GM19193 (cell line): ENCODE data around the gene GADD45A.

Source experiments
- POLR2A ChIP-seq: IDR thresholded peaks from 4 replicates; pipeline ENCODE4 v1.6.1; 2011; ENCODE audit not compliant: insufficient read depth, insufficient read length; ENCODE audit errors: extremely low read depth

GADD45A gene, protein sequence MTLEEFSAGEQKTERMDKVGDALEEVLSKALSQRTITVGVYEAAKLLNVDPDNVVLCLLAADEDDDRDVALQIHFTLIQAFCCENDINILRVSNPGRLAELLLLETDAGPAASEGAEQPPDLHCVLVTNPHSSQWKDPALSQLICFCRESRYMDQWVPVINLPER

DNA sequence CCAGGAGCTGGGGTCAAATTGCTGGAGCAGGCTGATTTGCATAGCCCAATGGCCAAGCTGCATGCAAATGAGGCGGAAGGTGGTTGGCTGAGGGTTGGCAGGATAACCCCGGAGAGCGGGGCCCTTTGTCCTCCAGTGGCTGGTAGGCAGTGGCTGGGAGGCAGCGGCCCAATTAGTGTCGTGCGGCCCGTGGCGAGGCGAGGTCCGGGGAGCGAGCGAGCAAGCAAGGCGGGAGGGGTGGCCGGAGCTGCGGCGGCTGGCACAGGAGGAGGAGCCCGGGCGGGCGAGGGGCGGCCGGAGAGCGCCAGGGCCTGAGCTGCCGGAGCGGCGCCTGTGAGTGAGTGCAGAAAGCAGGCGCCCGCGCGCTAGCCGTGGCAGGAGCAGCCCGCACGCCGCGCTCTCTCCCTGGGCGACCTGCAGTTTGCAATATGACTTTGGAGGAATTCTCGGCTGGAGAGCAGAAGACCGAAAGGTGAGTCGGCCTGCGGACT is at the start of gene GADD45A:
Gene GADD45A, plus strand, starts transcription at position 135 of the 491 bp plus-strand sequence. Its CDS starts 294 bp downstream, at position 429.
- TF ChIP-seq POLR2A: peak; percentile 100

DNA sequence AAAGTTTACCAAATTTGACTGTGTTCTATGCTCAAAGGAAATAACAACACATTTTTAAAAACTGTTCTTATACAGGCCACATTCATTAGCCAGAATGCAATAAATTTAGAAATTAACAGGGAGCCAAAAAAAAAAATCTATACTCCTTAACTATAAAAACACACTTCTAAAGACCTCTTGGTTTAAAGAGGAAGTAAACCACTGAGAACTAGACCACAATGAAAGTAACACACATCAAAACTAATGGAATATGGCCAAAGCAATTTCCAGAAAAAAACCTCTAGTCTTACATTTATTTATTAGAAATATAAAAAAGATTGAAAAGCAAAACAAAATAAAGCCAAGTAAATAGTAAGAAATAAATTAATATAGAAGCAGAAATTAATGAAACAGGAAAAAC is 48.9 kb upstream of the GADD45A start:
- no peak for TF ChIP-seq POLR2A

DNA sequence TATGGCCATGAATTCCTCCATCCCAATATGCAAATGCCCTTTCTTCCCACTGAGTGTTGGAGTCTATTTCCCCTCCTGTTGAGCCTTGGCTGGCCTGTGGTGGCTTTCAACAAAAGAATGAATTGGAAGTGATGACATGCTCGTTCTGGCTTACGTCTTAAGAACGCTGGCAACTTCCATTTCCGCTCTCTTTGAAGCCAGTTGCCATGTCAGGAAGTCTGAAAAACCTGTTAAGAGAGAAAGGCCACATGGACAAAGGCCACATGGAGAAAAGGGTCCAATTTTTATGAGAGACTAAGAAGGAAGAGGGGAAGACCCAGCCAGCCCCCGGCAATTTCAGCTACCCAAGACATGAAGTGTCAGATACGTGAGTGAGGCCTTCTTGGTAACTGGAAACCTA is 45.6 kb upstream of the GADD45A start:
- TF ChIP-seq POLR2A: no peak

DNA sequence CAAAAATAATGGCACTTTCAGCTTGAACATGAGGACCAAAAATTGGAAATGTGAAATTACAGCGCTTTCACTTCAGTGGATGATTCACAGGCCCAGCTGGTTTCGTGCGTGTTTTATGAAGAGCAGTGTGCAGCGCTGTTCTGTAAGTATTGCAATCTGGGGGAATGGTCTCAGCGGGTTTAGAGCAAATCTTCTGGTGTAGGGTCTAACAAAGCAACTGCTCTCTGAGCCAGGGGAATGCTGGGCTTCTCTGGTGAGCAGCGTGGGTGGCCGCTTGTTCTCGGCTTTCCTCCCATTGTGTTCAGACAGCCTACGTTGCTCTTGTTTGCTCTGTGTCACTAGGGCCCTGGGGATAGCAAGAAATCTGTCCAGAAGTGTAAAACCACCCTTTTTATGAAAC is 42.4 kb upstream of the GADD45A start:
- no peak for TF ChIP-seq POLR2A

DNA sequence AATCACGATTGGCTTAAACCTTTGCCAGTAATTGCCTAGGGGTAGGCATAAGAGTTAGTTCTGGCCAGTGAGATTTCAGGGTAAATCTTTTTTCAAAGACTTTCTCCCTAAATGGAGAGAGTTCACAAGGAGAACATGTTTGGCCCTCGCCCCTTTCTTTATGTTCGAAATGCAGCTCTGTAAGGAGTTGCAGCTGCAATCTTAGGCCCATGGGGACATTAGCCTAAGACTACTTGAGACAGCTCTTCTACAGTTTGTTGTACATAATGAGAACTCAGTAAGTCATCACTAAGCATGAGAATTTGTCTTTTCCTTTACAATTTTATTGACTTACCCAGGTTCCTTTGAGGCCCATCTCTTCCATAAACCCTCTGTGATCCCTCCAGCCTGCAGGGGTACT is 40.4 kb upstream of the GADD45A start:
- no peak for TF ChIP-seq POLR2A

DNA sequence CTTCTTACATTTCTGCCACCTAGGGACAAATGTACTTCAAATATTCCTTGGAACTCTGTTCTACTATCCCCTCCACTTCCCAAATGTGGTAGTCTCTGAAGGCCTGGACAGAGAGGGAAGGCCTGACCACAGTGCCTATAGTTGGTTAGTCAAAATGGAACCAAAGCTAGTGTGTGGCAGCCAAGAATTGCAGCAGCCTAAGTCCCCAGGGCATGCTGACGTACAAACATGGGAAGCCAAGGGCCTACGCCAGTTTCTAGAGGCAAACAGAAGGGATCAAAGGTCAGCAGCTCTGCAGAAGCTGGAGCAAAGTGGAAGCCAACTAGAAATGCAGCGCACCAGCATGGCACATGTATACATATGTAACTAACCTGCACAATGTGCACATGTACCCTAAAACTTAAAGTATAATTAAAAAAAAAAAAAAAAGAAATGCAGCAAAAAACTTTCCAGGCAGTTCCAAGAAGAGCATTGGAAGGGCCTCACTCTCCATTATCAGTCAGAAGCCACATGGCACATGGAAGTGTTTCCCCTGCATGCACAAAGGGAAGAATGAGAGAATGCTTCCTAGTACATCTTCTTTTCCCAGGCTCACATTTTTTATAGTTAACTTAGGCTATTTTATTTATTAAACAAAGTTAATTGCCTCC is 39.4 kb upstream of the GADD45A start:
- TF ChIP-seq POLR2A: no peak

DNA sequence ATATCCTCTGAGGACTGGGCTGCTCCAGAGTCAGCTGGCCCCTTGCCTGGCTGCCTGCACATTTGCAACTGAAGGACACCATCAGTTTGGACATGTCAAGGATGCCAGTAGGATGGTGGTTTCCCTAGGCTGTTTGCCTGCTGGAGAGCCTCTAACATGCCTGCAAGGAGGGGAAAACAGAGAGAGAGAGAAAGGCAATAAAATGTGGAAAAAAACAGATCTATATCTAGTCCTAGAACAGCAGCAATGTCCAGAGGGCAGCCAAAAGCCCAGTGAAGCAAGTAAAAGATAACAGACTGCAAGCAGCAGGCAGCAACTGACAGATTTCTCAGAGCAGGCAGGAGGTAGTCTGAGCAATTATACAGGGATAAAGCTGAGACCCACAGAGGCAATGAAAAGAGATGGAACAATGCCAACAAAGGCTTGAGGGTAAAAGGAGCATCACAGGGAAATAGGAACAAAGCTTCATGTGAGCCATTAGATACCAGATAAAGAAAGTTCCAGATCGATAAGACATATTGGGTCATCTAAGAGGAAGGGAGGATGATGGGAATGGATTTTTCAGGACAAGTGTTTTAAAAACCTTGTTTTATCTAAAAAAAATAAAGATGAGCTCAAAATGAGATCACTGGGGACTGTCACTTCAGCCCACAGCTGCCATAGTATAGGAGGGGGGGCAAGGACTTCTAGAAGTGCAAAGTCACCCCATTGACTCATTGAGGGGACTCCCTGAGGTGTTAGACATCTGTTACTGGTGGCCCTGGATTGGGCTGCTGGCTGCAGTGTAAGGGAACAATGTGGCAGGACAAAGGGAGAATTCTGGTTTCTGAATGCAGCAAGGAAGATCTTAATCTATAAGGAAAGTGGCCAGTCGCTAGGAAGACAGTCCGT is 38.6 kb upstream of the GADD45A start:
- no peak for TF ChIP-seq POLR2A

DNA sequence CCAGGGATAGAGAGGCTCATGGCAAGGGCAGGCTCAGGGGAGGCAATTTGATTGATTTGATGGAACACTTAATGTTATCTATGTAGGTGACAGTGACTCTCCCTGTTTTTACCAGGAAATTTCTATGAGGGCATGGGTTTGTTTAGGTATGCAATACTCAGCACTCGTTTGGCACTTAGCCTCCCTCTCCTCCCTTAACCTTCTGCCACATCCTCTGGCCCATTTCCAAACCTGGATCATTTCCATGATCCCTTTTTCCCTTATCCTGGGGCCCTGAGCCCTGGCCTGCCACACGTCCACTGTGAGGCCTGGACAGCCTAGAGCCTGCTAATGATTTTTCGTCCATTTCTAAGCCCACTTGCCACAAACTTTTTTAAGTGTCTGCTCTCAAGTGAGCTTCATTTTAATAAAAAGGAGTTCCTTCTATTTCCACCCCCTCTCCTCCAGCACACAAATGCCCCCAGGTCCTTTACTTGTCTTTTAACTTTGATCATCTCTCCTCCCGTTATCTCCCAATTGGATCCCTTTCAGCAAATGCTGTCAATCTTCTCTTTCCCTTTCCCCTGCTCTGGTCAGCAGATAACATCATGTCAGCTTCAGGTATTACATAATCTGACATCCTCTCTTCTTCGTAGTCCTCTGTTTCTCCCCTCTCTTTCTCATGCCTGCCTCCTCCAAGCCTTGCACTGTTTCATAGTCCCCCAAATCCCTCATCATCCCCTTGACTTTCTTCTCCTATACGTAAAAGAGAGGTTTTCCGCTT is 37.8 kb upstream of the GADD45A start:
- no peak for TF ChIP-seq POLR2A

DNA sequence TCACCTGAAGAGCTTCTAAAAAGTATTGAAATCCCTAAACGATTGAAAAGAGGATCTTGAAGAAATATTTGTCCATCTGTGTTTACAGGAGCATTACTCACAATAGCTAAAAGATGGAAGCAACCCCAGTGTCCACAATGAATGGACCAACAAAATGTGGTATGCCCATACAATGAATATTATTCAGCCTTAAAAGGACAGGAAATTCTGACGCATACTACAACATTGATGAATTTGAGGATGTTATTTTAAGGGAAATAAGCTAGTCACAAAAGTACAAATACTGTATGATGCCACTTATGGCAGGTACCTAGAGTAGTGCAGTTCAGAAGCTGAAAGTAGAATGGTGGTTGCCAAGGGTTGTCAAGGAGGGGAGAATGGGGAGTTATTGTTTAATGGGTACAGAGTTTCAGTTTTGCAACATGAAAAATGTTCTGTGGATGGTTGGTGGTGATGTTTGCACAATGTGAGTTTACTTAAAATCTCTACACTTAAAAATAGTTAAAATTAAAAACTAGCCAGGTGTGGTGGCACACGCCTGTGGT is 37.1 kb upstream of the GADD45A start:
- no peak for TF ChIP-seq POLR2A

DNA sequence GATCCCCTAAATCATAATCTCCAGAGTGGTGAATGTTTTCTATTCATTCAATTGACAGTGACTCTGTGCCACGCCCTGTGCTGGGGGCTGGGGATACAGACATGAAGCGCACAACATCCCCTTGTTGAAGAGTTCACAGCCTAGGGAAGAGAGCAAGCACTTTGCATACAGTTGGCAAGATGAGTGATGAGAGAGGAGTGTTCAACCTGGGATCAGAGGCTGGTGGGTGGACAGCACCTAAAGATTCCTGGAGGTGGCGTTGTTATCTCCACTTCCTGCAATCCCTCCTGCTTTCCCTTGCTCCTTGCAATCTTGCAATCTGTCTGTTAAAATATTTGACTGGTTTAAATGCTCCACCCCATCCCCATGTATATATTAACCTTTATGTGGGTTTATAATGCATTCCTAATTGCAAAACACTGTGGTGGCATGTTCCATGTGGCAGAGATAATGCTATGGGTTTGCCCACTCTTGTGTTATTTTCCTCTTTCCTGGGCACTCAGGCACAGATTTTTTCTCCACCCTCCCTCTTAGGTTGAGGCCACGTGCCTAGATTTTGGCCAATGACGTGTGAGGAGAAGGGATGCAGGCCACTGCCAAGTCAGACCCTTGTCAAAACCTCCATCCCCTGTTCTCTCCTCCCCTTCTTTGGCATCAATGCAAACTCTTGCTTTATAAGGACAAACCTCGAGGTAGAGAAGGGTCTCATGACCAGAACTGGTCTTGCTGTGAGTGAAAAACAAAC is 36.2 kb upstream of the GADD45A start:
- no peak for TF ChIP-seq POLR2A

DNA sequence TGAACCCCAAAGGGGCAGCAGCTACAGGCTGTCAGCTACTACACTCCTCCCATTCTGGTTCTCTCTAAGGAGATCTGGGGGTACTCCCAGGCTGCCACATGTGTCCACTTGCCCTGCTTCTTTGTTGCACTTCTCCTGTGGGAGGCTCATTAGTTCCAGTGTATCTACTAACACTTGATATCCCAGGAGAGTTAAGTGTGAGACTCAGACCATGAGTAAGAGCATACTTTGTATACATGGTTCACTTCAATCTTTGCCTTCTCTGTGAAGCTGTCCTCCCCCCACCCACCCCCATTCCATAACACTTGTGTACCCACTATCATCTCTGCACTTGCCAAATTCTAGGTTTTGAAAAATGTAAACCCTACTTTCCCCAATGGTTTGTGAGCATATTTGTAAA is 34.9 kb upstream of the GADD45A start:
- no peak for TF ChIP-seq POLR2A

DNA sequence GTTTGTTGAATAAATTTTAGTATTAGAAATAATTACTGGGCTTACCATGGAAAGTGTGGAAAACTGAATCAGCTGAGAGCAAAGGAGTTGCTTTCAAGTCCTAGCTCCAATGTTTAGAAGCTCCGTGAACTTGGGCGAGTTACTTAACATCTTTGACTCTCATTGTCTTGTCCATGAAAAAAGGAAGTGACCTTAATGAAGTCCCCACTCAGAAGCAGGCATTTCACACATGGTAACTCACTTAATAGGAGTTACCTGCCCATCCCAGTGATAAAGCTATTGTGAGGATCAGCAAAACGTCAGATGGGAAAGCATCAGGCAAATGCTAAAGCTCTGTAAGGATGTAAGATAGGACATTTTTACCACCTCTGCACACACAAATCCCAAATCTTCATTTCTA is 34.0 kb upstream of the GADD45A start:
- no peak for TF ChIP-seq POLR2A

DNA sequence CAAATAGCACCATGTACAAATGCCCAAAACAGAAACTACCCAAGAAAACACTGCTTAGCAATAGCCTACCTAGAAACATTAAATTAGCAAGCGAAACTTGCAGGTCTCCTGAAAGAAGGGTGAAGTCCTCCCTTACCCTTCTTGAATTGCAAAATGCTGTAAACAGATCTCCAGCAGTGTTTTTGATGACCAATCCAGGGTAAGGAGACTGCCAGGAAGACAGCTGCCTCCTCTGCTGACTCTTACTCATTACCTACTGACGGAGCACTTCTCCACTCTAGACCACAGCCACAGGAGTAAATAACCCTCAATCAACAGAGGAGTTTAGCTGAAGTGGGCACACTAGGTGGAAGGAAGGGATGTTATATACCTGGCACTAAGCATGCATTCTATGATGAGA is 32.2 kb upstream of the GADD45A start:
- TF ChIP-seq POLR2A: no peak

DNA sequence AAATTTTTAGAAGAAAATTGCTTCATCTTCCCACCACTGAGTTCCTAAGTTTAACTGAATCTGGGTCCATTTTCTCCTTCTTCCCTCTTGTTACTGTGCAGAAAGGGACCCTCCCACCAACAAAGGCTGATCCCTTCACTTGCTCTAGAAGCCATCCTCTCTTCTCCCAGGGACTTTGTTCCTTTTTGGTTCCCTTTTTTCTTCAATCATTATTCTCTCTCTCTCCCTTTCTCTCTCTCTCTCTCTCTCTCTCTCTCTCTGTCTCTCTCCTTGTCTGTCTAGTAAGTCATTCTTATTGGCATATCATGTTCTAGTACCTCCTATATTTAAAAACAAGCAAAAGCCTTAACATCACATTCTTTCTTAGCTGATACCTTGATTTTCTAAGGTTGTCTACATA is 31.7 kb upstream of the GADD45A start:
- no peak for TF ChIP-seq POLR2A

DNA sequence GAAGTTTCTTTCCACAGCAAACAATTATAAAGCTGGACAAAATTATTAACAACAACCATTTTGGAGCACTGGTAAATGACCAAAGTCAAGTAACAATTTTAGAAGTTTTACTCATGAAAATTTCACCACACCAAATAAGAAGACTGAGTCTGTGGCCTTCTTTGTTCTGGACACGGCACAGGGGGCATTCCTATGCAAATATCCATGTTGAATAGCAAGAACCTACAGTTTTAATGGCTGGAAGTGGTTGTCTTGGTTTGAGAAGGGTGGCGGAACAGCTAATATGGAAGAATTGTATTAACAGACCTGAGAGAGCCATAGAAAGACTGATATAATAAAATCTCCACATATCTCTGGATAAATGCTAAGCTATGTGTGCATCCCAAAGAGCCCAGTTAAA is 29.4 kb upstream of the GADD45A start:
- TF ChIP-seq POLR2A: no peak

DNA sequence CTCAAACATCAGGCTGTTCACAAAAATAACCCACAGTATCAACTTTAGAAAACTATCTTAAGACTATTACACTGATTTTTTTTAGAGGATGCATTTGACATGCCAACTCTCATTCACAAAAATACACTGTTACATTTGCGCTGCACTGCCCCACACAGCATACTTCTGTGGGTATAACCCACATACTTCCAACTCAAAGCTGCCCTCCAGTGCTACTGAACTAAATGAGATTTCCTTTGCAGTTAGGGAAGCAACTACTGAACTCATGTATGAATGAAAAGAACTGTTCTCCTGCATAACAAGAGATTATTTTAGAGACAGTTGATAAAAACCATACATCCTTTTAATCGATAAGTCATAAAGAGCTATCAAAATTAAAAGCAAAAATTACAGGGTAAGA is 25.8 kb upstream of the GADD45A start:
- TF ChIP-seq POLR2A: no peak
